ENCODE results near the gene LSM2.
"Not testable (repeated sequence)": the region's sequence is repeated elsewhere in the genome, so short reads cannot be mapped to it uniquely, and the experiment has no call there.

Gene LSM2

DNA sequence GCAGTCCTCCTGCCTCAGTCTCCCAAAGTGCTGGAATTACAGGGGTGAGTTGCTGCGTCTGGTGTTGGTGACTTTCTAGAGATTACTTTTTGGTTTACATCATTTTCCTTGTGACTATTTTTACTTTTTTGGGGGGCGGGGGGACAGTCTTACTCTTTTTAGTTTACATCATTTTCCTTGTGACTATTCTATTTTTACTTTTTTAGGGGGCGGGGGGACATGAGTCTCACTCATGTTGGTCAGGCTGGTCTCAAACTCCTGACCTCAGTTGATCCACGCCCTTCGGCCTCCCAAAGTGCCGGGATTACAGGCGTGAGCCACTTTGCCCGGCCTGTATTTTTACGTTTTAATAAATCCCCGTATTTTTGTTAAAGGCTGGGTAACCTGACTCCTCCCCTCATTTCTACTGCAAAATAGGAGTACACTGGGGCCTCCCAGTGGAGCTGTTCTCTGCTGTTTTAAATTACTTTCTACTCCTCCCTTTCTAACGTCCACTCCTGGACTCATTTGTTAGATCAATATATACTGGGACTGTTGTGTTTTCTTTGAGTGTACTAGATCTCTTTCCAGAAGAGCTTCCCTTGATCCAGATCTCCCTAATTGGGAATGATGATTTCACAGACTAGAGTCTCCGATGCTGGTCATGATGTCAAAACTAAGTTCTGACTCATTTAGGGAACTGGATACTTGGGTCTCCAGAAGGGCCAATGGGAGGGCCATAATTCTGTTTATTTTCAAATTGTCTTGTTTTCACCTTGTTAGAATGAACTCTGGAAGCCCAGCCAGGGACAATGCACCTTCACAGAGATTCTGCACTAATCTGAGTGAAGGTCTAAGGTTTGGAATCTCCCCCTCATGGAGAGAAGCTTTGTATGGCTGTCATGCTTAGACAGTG, 30.0 kb upstream of the LSM2 start:
- no peaks in the 10 kb centered on the region for H3K9me3 ChIP-seq (ENCODE audit: control insufficient read depth, insufficient read depth, low read length)
- peak overlapping the region; percentile 99 for H3K9ac ChIP-seq (ENCODE audit: low read depth, low read length)
- no peaks in the 10 kb centered on the region for H3K27me3 ChIP-seq (ENCODE audit: control insufficient read depth, insufficient read depth, low read length)
- peaks cover 50% of the 10 kb centered on the region for H3K36me3 ChIP-seq (ENCODE audit: control insufficient read depth, insufficient read depth, low read length)
- H3K4me3 ChIP-seq (ENCODE audit: low read depth, low read length): peak overlapping the region; percentile 99
- H3K4me1 ChIP-seq (ENCODE audit: control insufficient read depth, insufficient read depth, low read length): no peaks in the 10 kb centered on the region

- no peaks in the 10 kb centered on the region for H3K9me3 ChIP-seq (ENCODE audit: control insufficient read depth, insufficient read depth, low read length)
- no peaks in the 10 kb centered on the region for H3K4me1 ChIP-seq (ENCODE audit: control insufficient read depth, insufficient read depth, low read length)
- H3K27me3 ChIP-seq (ENCODE audit: control insufficient read depth, insufficient read depth, low read length): no peaks in the 10 kb centered on the region
- peak overlapping the region; percentile 99 for H3K9ac ChIP-seq (ENCODE audit: low read depth, low read length)
- H3K4me3 ChIP-seq (ENCODE audit: low read depth, low read length): peak overlapping the region; percentile 99
- peaks cover 50% of the 10 kb centered on the region for H3K36me3 ChIP-seq (ENCODE audit: control insufficient read depth, insufficient read depth, low read length)
Observed at GRCh38 chr6:31836047-31836473, 29.3 kb upstream of the LSM2 start.

- H3K9me3 ChIP-seq (ENCODE audit: control insufficient read depth, insufficient read depth, low read length): no peaks in the 10 kb centered on the region
- H3K27me3 ChIP-seq (ENCODE audit: control insufficient read depth, insufficient read depth, low read length): no peaks in the 10 kb centered on the region
- H3K4me3 ChIP-seq (ENCODE audit: low read depth, low read length): peak overlapping the region; percentile 99
- H3K9ac ChIP-seq (ENCODE audit: low read depth, low read length): peak overlapping the region; percentile 99
- H3K36me3 ChIP-seq (ENCODE audit: control insufficient read depth, insufficient read depth, low read length): peaks cover 39% of the 10 kb centered on the region
- H3K4me1 ChIP-seq (ENCODE audit: control insufficient read depth, insufficient read depth, low read length): no peaks in the 10 kb centered on the region
Observed at GRCh38 chr6:31834367-31835250, 27.8 kb upstream of the LSM2 start.

- H3K4me1 ChIP-seq (ENCODE audit: control insufficient read depth, insufficient read depth, low read length): no peaks in the 10 kb centered on the region
- H3K4me3 ChIP-seq (ENCODE audit: low read depth, low read length): peak overlapping the region; percentile 53
- H3K9ac ChIP-seq (ENCODE audit: low read depth, low read length): no peak overlapping the region
- peaks cover 10% of the 10 kb centered on the region for H3K36me3 ChIP-seq (ENCODE audit: control insufficient read depth, insufficient read depth, low read length)
- no peaks in the 10 kb centered on the region for H3K9me3 ChIP-seq (ENCODE audit: control insufficient read depth, insufficient read depth, low read length)
- H3K27me3 ChIP-seq (ENCODE audit: control insufficient read depth, insufficient read depth, low read length): no peaks in the 10 kb centered on the region
Observed at GRCh38 chr6:31831350-31832215, 24.8 kb upstream of the LSM2 start.

- peaks cover 5% of the 10 kb centered on the region for H3K36me3 ChIP-seq (ENCODE audit: control insufficient read depth, insufficient read depth, low read length)
- no peak overlapping the region for H3K9ac ChIP-seq (ENCODE audit: low read depth, low read length)
- peak overlapping the region; percentile 53 for H3K4me3 ChIP-seq (ENCODE audit: low read depth, low read length)
- H3K9me3 ChIP-seq (ENCODE audit: control insufficient read depth, insufficient read depth, low read length): no peaks in the 10 kb centered on the region
- no peaks in the 10 kb centered on the region for H3K27me3 ChIP-seq (ENCODE audit: control insufficient read depth, insufficient read depth, low read length)
- H3K4me1 ChIP-seq (ENCODE audit: control insufficient read depth, insufficient read depth, low read length): no peaks in the 10 kb centered on the region
Observed at GRCh38 chr6:31830886-31831335, 24.1 kb upstream of the LSM2 start.

DNA sequence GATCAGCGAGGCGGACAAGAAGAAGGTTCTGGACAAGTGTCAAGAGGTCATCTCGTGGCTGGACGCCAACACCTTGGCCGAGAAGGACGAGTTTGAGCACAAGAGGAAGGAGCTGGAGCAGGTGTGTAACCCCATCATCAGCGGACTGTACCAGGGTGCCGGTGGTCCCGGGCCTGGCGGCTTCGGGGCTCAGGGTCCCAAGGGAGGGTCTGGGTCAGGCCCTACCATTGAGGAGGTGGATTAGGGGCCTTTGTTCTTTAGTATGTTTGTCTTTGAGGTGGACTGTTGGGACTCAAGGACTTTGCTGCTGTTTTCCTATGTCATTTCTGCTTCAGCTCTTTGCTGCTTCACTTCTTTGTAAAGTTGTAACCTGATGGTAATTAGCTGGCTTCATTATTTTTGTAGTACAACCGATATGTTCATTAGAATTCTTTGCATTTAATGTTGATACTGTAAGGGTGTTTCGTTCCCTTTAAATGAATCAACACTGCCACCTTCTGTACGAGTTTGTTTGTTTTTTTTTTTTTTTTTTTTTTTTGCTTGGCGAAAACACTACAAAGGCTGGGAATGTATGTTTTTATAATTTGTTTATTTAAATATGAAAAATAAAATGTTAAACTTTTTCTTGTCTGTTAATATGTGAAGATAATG, 23.0 kb upstream of the LSM2 start:
- Histone ChIP-seq H3K4me3 (ENCODE audit: low read depth, low read length) (peak overlapping the region; percentile 53), H3K27me3 (ENCODE audit: control insufficient read depth, insufficient read depth, low read length) (no peaks in the 10 kb centered on the region), H3K36me3 (ENCODE audit: control insufficient read depth, insufficient read depth, low read length) (no peaks in the 10 kb centered on the region), H3K9ac (ENCODE audit: low read depth, low read length) (no peak overlapping the region), H3K9me3 (ENCODE audit: control insufficient read depth, insufficient read depth, low read length) (no peaks in the 10 kb centered on the region), H3K4me1 (ENCODE audit: control insufficient read depth, insufficient read depth, low read length) (no peaks in the 10 kb centered on the region)

DNA sequence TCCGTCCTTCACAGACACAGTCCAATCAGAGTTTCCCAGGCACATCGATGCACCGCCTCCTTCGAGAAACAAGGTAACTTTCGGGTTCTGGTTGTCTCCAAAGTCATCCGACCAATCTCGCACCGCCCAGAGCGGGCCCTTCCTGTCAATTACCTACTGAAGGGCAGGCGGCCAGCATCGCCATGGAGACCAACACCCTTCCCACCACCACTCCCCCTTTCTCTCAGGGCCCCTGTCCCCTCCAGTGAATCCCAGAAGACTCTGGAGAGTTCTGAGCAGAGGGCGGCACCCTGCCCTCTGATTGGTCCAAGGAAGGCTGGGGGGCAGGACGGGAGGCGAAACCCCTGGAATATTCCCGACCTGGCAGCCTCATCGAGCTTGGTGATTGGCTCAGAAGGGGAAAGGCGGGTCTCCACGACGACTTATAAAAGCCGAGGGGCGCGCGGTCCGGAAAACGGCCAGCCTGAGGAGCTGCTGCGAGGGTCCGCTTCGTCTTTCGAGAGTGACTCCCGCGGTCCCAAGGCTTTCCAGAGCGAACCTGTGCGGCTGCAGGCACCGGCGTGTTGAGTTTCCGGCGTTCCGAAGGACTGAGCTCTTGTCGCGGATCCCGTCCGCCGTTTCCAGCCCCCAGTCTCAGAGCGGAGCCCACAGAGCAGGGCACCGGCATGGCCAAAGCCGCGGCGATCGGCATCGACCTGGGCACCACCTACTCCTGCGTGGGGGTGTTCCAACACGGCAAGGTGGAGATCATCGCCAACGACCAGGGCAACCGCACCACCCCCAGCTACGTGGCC, 20.7 kb upstream of the LSM2 start, which contains the start of gene HSPA1B:
HSPA1B (plus strand) TSS at position 453 of the 794 bp plus-strand sequence; CDS start at position 666, 213 bp downstream.
- H3K27me3 ChIP-seq (ENCODE audit: control insufficient read depth, insufficient read depth, low read length): no peaks in the 10 kb centered on the region
- peaks cover 3% of the 10 kb centered on the region for H3K4me1 ChIP-seq (ENCODE audit: control insufficient read depth, insufficient read depth, low read length)
- no peaks in the 10 kb centered on the region for H3K9me3 ChIP-seq (ENCODE audit: control insufficient read depth, insufficient read depth, low read length)
- H3K9ac ChIP-seq (ENCODE audit: low read depth, low read length): peak within 1 kb of the TSS; percentile 49
- H3K4me3 ChIP-seq (ENCODE audit: low read depth, low read length): peak within 1 kb of the TSS; percentile 78
- no peaks in the 10 kb centered on the region for H3K36me3 ChIP-seq (ENCODE audit: control insufficient read depth, insufficient read depth, low read length)

GRCh38 chr6:31826793-31827285, 20.1 kb upstream of the LSM2 start:
- Histone ChIP-seq H3K9ac (ENCODE audit: low read depth, low read length) (peak overlapping the region; percentile 38), H3K4me3 (ENCODE audit: low read depth, low read length) (peak overlapping the region; percentile 68), H3K4me1 (ENCODE audit: control insufficient read depth, insufficient read depth, low read length) (peaks cover 4% of the 10 kb centered on the region), H3K36me3 (ENCODE audit: control insufficient read depth, insufficient read depth, low read length) (no peaks in the 10 kb centered on the region), H3K27me3 (ENCODE audit: control insufficient read depth, insufficient read depth, low read length) (no peaks in the 10 kb centered on the region), H3K9me3 (ENCODE audit: control insufficient read depth, insufficient read depth, low read length) (no peaks in the 10 kb centered on the region)

GRCh38 chr6:31825553-31825952, 18.8 kb upstream of the LSM2 start:
- H3K4me3 ChIP-seq (ENCODE audit: low read depth, low read length): no peak overlapping the region

GRCh38 chr6:31823592-31824196, 16.9 kb upstream of the LSM2 start:
- H3K4me3 ChIP-seq (ENCODE audit: low read depth, low read length); H3K27me3 ChIP-seq (ENCODE audit: control insufficient read depth, insufficient read depth, low read length); H3K9me3 ChIP-seq (ENCODE audit: control insufficient read depth, insufficient read depth, low read length); H3K36me3 ChIP-seq (ENCODE audit: control insufficient read depth, insufficient read depth, low read length); H3K4me1 ChIP-seq (ENCODE audit: control insufficient read depth, insufficient read depth, low read length); H3K9ac ChIP-seq (ENCODE audit: low read depth, low read length): not testable (repeated sequence)

More at GRCh38 chr6:31825553-31825952, 18.8 kb upstream of the LSM2 start:
- Histone ChIP-seq H3K9me3 (ENCODE audit: control insufficient read depth, insufficient read depth, low read length) (no peaks in the 10 kb centered on the region), H3K9ac (ENCODE audit: low read depth, low read length) (no peak overlapping the region), H3K36me3 (ENCODE audit: control insufficient read depth, insufficient read depth, low read length) (no peaks in the 10 kb centered on the region), H3K4me1 (ENCODE audit: control insufficient read depth, insufficient read depth, low read length) (peaks cover 4% of the 10 kb centered on the region), H3K27me3 (ENCODE audit: control insufficient read depth, insufficient read depth, low read length) (no peaks in the 10 kb centered on the region)
